Measurements from ENCODE around the gene LSG1.

- TF ChIP-seq GATA2 (IDR thresholded peaks at IDR 0.05; ENCODE audit: low read depth, low read length) (no peak), GATA3 (IDR thresholded peaks at IDR 0.05; ENCODE audit: low read depth, low read length) (no peak)
These were observed 4.5 kb upstream of the LSG1 start for GRCh38 chr3:194676471-194676870.
